HEK293 (cell line): ENCODE results near the gene TMEM63A.

ENCODE experiments used
- CTCF ChIA-PET: fragments of 350-600 bp; formaldehyde crosslinking; extraction: SDS; loops from one replicate; lab custom pipeline; 2021; ENCODE audit warnings: antibody characterized with exemption; lab: Yijun Ruan, JAX
- POLR2A ChIA-PET: fragments of 300-600 bp; formaldehyde crosslinking; extraction: SDS; loops from one replicate; lab custom pipeline; 2020; ENCODE audit warnings: antibody characterized with exemption, inconsistent platforms; lab: Yijun Ruan, JAX
- H3K27ac ChIP-seq: fragments of 200-500 bp; sonication (Bioruptor generic); 2 replicates; pipeline ENCODE4 v1.5.1; 2014; ENCODE audit warnings: low read depth, low read length, control low read depth, inconsistent platforms; ENCODE audit errors: extremely low read depth
- H3K36me3 ChIP-seq, 2 experiments: fragments of 200-500 bp in 1 of 2; sonication (Bioruptor generic) in 1 of 2; 1 replicate in 1 of 2; 2 replicates in 1 of 2; pipeline ENCODE4 v1.5.1; 2014 to 2017; ENCODE audit warnings: inconsistent platforms in 2 of 2, low read length in 2 of 2; ENCODE audit not compliant: control insufficient read depth in 2 of 2, insufficient read depth in 1 of 2
- H3K4me1 ChIP-seq: fragments of 200-500 bp; sonication (Bioruptor generic); 2 replicates; pipeline ENCODE4 v1.5.1; 2014; ENCODE audit warnings: mild to moderate bottlenecking, low read length, inconsistent platforms; ENCODE audit not compliant: control insufficient read depth, insufficient read depth
- H3K4me3 ChIP-seq: 2 replicates; pipeline ENCODE4 v1.5.1; 2011; ENCODE audit warnings: low read depth, mild to moderate bottlenecking, control low read depth, low read length, moderate library complexity
- H3K9me3 ChIP-seq: fragments of 200-500 bp; sonication (Bioruptor generic); 2 replicates; pipeline ENCODE4 v1.5.1; 2014; ENCODE audit warnings: low read depth, low read length, inconsistent platforms; ENCODE audit not compliant: control insufficient read depth, insufficient read depth
- EGR2 ChIP-seq: fragments of 450-650 bp; formaldehyde crosslinking; IDR thresholded peaks from 2 replicates; pipeline ENCODE4 v1.5.1; 2016; ENCODE audit warnings: low read depth, missing biosample characterization, missing genetic modification characterization
- GLI2 ChIP-seq: fragments of 450-650 bp; formaldehyde crosslinking; IDR thresholded peaks from 2 replicates; pipeline ENCODE4; 2017; ENCODE audit warnings: missing biosample characterization, missing genetic modification characterization, low read depth, borderline replicate concordance
- GLIS2 ChIP-seq: fragments of 450-650 bp; formaldehyde crosslinking; IDR thresholded peaks from 2 replicates; pipeline ENCODE4 v1.5.1; 2016; ENCODE audit warnings: missing biosample characterization, missing genetic modification characterization
- ZBTB1 ChIP-seq: fragments of 450-650 bp; formaldehyde crosslinking; IDR thresholded peaks from 2 replicates; pipeline ENCODE4 v1.5.1; 2016; ENCODE audit warnings: missing biosample characterization, missing genetic modification characterization
- ZFHX2 ChIP-seq: fragments of 450-650 bp; formaldehyde crosslinking; conservative IDR thresholded peaks from 2 replicates; pipeline ENCODE4 v1.5.1; 2016; ENCODE audit warnings: missing biosample characterization, missing genetic modification characterization
- ZFP69B ChIP-seq: fragments of 450-650 bp; formaldehyde crosslinking; IDR thresholded peaks from 2 replicates; pipeline ENCODE4 v1.5.1; 2016; ENCODE audit warnings: missing biosample characterization, missing genetic modification characterization
- ZNF121 ChIP-seq: fragments of 450-650 bp; formaldehyde crosslinking; IDR thresholded peaks from 2 replicates; pipeline ENCODE4 v1.5.1; 2016; ENCODE audit warnings: missing biosample characterization, missing genetic modification characterization
- ZNF169 ChIP-seq: fragments of 450-650 bp; formaldehyde crosslinking; IDR thresholded peaks from 2 replicates; pipeline ENCODE4 v1.5.1; 2016; ENCODE audit warnings: missing biosample characterization, missing genetic modification characterization
- ZNF184 ChIP-seq: fragments of 450-650 bp; IDR thresholded peaks from 2 replicates; pipeline ENCODE4 v1.5.1; 2018; ENCODE audit warnings: missing biosample characterization, mild to moderate bottlenecking, missing genetic modification characterization
- ZNF558 ChIP-seq: fragments of 450-650 bp; formaldehyde crosslinking; IDR thresholded peaks from 2 replicates; pipeline ENCODE4 v1.5.1; 2016; ENCODE audit warnings: missing biosample characterization, missing genetic modification characterization
- ZNF626 ChIP-seq: fragments of 450-650 bp; sonication (Bioruptor Pico); formaldehyde crosslinking; IDR thresholded peaks from 2 replicates; pipeline ENCODE4 v1.5.1; 2018; ENCODE audit warnings: missing biosample characterization, missing genetic modification characterization, inconsistent platforms
- ZNF658 ChIP-seq: fragments of 450-650 bp; formaldehyde crosslinking; IDR thresholded peaks from 2 replicates; pipeline ENCODE4; 2016; ENCODE audit warnings: missing biosample characterization, missing genetic modification characterization
- TF ChIP-seq, protein P1 (sequence below): fragments of 450-650 bp; formaldehyde crosslinking; IDR thresholded peaks from 2 replicates; pipeline ENCODE4 v1.5.1; 2016; ENCODE audit warnings: missing biosample characterization, missing genetic modification characterization
- TF ChIP-seq, protein P2 (sequence below): fragments of 450-650 bp; formaldehyde crosslinking; IDR thresholded peaks from 2 replicates; pipeline ENCODE4 v1.5.1; 2017; ENCODE audit warnings: missing biosample characterization, mild to moderate bottlenecking, missing genetic modification characterization, moderate library complexity

Gene TMEM63A

DNA sequence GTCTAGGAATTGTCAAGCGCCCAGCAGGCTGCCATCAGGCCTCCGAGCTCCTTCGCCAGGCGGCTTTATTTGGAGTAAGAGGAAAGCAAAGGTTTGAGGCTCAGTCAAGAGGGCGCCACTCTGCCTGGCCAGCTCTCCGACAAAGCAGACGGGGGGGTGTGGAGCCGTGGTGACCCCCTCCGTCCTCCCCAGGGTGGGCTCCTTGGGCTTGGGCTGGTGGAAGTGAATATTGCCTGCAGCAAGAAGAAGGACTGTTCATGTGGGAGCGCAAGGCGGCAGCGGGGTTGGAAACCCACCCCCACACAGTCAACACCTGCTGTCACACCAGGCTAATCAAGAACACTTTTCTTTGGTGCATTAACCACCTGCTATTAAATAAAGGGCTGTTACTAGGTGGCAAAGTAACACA lies 57.6 kb downstream of the TMEM63A start:
- H3K27ac ChIP-seq, result no peak overlapping the region
- CTCF ChIA-PET, result interaction anchor here (0.7 to 0.9 kb wide), 2 partner anchors 11 to 86 kb away, joined by 3 to 4 read pairs; no protein-coding TSS in a partner anchor
- H3K4me1 ChIP-seq, result no peaks in the 10 kb centered on the region
- H3K4me3 ChIP-seq, result no peak overlapping the region
- peaks cover 0 to 13% of the 10 kb centered on the region in 2 experiments; a peak in 2 of 3 replicates for H3K36me3 ChIP-seq
- TF ChIP-seq, protein P1, sequence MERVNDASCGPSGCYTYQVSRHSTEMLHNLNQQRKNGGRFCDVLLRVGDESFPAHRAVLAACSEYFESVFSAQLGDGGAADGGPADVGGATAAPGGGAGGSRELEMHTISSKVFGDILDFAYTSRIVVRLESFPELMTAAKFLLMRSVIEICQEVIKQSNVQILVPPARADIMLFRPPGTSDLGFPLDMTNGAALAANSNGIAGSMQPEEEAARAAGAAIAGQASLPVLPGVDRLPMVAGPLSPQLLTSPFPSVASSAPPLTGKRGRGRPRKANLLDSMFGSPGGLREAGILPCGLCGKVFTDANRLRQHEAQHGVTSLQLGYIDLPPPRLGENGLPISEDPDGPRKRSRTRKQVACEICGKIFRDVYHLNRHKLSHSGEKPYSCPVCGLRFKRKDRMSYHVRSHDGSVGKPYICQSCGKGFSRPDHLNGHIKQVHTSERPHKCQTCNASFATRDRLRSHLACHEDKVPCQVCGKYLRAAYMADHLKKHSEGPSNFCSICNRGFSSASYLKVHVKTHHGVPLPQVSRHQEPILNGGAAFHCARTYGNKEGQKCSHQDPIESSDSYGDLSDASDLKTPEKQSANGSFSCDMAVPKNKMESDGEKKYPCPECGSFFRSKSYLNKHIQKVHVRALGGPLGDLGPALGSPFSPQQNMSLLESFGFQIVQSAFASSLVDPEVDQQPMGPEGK (tag by site-specific recombination), result 0 out of 2 replicates have a peak, but pooled peaks have one; percentile 25
- TF ChIP-seq ZNF169 (tag by site-specific recombination), result no peak
- TF ChIP-seq ZNF558 (tag by site-specific recombination), result no peak
- peak; percentile 29; the same call in 1 of the 2 replicates for TF ChIP-seq EGR2 (tag by site-specific recombination)
- peak; percentile 54 for TF ChIP-seq GLIS2 (tag by site-specific recombination)
- TF ChIP-seq ZNF658 (tag by site-specific recombination), result no peak
- TF ChIP-seq ZFP69B (tag by site-specific recombination), result no peak
- TF ChIP-seq GLI2, result no peak
- POLR2A ChIA-PET, result no interaction called here
- H3K9me3 ChIP-seq, result no peaks in the 10 kb centered on the region

DNA sequence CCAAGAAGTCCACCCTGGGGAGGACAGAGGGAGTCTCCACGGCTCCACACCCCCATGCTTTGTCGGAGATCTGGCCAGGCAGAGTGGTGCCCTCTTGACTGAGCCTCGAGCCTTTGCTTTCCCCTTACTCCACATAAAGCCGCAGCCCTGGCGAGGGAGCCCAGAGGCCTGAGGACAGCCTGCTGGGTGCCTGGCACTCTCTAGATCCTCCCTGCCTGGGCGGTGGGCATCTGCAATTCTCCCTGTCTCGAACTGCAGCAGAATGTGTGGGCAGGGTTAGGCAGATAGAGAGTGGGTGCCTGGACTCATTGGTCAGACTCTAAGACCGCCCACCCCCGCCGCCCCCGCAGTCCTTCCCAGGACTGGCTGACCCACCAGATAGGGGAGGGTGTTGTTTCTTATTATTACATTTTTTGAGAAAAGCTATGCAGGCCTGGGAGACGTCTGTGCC lies 58.3 kb downstream of the TMEM63A start:
- Histone ChIP-seq H3K9me3 (no peaks in the 10 kb centered on the region), H3K4me3 (no peak overlapping the region), H3K36me3 (peaks cover 0 to 6% of the 10 kb centered on the region in 2 experiments; a peak in 2 of 3 replicates), H3K27ac (no peak overlapping the region), H3K4me1 (no peaks in the 10 kb centered on the region)
- CTCF ChIA-PET, result interaction anchor here (0.7 to 0.9 kb wide), 2 partner anchors 10 to 87 kb away, joined by 3 to 4 read pairs; no protein-coding TSS in a partner anchor
- no peak for TF ChIP-seq ZNF626 (tag by site-specific recombination)
- TF ChIP-seq EGR2 (tag by site-specific recombination), result peak; percentile 92
- TF ChIP-seq ZFHX2, result peak; percentile 96
- no peak for TF ChIP-seq ZBTB1 (tag by site-specific recombination)
- no peak for TF ChIP-seq ZNF184 (tag by site-specific recombination)
- POLR2A ChIA-PET, result no interaction called here

DNA sequence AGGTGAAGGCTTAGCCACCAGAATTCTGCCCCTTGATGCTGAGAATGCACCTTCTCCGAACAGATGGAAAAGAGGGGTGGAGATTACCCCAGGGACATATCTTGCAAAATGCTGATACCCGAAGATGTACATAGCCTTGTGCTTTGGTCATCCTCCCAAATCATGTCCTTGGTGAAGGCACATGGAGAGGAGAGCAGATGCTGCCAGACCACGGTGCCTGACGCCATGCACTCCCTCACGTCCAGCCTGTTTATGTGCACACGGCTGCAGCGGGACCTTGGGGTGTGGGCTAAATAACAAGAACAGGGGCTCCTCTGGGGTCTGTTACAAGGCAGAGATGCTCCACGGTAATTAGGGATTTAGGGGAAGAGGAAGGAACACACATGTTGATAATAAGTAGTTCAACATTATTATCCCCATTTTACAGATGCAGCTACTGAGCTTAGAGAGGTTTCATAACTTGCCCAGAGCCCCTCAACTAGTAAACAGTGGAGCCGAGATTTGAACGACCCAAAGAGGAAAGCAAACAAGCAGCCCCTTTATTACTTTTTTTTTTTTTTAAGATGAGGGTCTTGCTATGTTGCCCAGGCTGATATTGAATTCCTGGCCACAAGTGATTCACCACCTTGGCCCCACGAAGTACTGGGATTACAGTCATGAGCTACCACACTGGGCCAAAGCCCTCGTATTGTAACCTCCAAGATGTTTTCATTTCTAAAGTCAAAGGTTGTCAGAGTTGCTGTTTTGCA lies 59.4 kb downstream of the TMEM63A start:
- no peaks in the 10 kb centered on the region for H3K9me3 ChIP-seq
- H3K36me3 ChIP-seq, result peaks cover 0 to 4% of the 10 kb centered on the region in 2 experiments; a peak in 2 of 3 replicates
- H3K4me1 ChIP-seq, result no peaks in the 10 kb centered on the region
- ChIA-PET CTCF (interaction anchor here (0.7 to 1.0 kb wide), 2 partner anchors 9 to 12 kb away, joined by 3 to 5 read pairs; no protein-coding TSS in a partner anchor), POLR2A (no interaction called here)
- H3K27ac ChIP-seq, result no peak overlapping the region
- H3K4me3 ChIP-seq, result no peak overlapping the region
- TF ChIP-seq, protein P2, sequence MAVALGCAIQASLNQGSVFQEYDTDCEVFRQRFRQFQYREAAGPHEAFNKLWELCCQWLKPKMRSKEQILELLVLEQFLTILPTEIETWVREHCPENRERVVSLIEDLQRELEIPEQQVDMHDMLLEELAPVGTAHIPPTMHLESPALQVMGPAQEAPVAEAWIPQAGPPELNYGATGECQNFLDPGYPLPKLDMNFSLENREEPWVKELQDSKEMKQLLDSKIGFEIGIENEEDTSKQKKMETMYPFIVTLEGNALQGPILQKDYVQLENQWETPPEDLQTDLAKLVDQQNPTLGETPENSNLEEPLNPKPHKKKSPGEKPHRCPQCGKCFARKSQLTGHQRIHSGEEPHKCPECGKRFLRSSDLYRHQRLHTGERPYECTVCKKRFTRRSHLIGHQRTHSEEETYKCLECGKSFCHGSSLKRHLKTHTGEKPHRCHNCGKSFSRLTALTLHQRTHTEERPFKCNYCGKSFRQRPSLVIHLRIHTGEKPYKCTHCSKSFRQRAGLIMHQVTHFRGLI, result no peak
- TF ChIP-seq ZNF121 (tag by site-specific recombination), result peak; percentile 84
